LHCN-M2 (cell line): ENCODE results near the gene PABPN1. TPM values are rescaled to one million over a fixed set of nuclear protein-coding genes. Genes with fewer than 3 reads are reported as not detected.

Experiments
- DNase-seq: peaks from one replicate; pipeline ENCODE4 v3.0.0-alpha.2; 2012; ENCODE audit warnings: low read depth
- total RNA-seq: library from RNA; depleted of rRNA; stranded (reverse); fragments of >200 nt; gene quantifications from 2 replicates; pipeline ENCODE4 v1.2.3, GENCODE V29; 2014

Gene PABPN1
- total RNA-seq, 1 experiment from 2014 or later = 92.7 TPM

DNA sequence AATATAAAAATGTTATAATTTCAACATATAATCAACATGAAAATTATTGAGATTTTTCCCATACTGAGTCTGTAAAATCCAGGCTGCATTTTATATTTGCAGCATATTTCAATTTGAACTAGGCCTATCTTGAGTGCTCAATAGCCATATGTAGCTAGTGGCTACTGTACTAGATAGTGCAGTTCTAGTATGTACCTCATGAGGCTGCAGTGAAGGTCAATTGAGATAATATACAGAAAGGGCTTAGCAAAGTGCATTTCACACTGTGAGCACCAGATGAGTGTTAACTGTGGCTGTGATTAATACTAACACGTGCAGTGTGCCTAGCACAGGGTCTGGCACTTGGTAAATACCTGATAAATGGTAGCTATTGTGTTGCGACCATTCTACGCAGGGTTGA lies 36.8 kb downstream of the PABPN1 start:
- no peak for DNase-seq

DNA sequence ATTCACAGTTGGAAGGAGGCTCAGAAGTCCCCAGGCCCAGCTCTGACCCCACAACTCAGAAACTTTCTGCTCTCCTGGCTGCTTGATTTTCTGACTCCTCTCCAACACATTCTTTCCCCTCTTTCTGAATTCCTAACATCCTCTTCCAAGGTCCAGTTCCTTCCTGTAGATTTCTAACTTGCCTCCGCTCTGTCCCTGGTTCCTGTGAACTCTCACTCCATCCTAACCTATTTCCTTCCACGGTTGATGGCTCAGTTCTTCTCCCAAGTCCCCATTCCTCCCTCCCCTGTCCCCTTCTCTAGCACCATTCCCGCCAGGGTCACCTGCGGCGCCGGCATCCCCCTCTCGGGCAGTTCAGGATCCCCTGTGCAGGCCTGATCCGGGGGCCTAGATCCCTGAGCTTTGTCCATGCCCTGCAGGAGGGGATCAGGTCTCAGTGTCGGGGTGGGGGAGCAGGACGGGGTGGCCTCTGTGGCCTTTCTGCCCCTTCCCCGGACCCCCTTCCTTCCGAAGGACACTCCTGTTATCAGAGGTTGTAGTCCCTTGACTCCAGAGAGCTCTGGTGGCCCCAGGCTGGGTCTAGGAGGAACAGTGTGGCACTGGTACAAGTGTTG lies 37.4 kb downstream of the PABPN1 start:
- DNase-seq = no peak

DNA sequence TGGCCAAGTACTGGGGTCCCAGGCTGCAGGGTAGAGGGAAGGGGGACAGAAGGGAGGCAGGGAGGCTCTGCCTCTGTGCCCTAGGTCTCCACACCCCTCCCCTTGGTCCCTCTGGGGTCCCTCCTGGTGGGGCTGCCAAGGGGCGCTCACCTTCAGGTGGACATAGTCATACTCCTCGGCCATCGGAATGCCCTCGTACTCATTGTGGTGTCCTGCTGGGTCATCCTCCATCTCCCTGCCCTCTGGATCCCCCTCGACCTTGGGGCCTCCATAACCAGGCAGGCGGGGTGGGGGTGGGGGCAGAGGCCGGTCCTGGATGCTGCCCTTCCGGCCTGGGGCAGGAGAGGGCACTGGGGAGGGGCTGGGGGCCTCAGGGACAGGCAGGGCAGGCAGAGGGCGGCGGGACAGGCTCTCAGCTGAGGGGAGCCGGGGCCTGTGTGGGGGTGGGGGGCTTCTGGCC lies 37.9 kb downstream of the PABPN1 start:
- no peak for DNase-seq

DNA sequence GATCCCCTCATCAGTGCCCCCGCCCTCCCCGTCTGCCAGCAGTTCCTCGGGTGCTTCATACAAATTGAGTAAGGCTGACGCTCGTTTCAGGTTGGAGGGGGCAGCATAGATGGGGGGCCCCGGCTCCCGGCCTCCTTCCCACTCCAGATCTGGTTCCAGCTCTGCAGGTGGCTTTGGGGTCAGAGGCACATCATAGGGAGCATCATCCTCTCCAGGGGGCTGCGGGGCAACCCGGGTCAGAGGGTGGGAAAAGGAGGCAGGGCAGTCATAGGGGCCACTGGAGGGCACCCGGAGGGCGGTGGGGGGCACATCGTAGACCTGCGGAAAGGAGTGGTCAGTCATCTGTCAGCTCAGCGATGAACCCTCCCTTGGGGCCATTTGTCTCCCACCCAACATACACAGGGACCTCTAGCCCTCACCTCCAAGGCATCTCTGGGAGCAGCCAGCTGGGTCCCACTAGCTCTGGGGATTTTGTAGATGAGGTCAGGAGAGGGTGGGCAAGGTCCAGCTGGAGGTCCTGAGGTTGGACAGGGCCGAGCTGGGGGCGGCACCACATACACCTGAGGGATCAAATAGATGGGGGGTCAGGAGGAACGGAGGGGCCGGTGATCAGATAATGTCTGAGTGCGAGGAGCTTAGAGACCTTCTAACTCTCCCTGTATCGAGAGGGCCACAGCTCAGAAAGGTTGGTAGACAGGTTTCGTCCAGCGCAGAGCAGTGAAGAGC lies 38.6 kb downstream of the PABPN1 start:
- no peak for DNase-seq

DNA sequence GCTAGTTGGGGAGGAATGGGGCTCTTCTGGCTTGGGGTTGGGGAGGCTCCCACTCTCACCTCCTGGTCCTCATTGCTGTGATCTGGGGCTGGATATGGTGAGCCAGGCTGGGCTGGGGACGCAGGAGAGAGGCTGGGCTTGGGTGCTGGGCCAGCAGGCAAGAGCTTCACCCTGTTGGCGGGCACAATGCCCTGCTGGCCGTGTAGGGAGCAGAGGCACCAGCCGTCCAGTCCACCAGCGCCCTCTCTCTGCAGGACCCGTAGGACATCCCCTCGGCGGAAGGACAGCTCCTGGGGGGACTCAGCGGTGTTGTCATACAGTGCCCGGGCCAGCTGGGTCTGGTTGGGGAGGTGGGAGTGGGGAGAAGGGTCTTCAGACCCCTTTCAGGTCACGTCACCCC lies 39.2 kb downstream of the PABPN1 start:
- DNase-seq = no peak

DNA sequence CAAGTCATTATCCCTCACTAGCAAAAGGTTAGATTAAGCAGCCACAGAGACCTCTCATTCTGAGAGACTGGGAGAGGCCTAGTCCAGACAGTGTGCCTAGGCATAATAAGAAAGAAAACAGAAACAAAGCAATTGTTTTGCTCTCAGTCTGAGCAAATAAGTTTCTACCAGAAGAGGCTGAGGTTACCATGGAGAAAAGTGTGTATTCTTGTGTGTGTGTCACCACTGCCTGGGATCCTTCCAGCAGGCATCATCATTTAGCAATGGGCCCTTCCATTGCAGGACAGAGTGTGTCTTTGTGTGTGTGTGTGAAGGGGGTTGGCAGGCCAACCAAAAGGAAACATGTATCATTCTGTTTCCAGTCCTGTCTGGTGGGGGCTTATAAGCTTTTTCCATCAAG lies 40.1 kb downstream of the PABPN1 start:
- DNase-seq = peak; percentile 12

DNA sequence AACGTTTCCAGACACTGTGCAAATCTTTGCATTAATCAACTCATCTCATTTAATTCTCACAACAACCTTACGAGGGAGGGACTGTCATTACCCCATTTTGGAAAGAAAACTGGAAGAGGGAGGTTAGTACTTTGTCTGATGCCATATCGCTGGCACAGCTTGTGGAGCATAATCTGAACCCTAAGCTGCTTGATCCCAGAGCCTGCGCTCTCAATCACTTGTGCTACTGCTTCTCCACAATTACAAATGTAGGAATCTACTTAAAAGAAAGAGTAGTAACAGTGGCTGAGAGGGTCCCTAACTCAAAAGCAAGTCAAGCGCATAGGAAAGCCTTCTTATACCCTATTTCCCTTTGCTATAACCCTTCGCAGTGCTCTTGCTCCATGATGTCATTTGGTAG lies 40.5 kb downstream of the PABPN1 start:
- no peak for DNase-seq

DNA sequence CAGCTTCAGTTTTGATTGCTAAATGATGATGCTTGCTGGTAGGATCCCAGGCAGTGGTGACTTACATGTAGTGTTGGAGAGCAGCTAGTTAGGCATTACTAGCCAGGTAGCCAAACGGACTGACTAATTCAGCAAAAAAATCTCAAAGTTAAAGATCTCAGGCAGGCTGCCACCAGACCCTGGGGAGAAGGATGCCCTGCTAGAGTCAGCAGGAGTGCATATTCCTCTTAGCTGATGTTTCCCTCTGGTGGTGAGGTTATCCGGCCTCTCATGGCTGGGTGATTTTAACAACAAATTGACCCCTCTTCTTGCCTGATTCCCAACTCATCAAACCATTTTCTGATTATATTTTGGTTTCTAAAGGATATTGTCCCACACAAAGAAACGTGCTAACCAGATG lies 40.9 kb downstream of the PABPN1 start:
- DNase-seq = no peak

DNA sequence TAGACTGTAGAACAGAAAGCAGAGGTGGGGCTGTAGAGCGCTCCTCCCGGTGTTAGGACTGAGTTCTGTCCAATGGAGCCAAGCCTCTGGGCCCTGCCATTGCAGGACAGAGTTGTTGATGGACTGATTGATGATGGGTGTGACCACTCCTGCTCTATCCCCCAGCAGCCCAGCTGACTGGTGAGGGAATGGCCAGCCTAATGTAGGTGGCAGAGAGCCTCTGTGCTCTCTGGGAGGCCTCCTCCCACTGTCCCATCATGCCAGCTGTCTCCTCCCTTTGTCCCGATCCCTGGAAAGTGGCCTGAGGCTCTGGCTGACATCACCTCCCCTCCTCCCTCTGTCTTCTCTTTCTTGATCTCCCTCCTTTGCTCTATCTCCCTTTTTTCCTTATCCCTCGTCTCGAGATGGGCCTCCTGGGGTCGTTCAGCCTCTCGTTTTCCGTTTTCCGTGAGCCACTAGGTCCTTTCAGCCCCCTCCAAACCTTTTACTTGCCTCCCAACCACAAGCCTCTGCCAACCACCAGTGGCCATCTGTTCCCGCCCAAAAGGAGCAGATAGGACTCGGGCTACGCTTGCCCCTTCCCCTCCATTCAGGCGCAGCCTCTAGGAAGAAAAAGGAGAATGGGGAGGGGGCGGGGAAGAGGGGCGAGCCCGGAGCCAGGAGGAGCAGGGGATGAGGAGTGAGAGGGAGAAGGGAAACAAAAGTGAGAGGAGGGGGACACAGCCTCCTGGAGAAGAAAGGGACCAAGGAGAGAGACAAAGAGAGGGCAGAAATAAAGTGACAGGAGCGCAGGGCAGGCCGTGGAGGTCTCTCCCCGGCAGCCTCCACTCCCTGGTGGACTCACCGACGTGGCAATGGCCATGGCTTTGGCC lies 43.1 kb downstream of the PABPN1 start:
- no peak for DNase-seq

DNA sequence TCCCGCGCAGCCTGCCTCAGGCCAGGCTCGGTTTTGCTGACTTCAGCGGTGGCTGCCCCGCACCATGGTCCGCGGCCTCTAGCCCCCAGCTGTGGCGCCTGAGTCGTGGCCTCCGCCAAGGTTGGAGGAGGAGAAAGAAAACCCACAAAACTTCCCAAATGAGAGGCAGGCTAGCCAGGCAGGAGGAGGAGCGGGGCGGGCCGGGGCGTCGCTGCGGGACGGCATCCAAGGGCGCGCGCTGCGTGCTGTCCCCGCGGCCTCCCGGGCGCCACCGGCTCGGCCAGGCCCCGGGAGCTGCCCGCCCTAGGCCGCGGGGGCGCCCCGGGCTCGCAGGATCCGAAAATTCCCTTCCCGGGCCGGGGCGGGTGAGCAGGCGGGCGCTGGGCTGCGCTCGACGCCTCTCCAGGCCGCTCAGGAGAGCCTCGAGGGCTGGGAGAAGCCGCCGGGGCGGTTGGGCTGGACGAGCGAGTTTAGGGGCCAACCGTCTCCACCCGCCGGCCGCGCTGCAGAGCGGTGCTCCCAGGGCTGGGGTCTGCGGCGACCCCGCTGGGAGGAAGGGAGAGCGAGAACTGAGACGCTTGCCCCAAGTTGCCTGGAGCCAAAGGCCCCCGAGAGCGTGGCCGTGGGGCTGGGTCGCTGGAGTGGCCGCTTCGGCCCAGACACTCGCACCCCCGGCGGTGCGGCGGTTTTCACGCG lies 43.9 kb downstream of the PABPN1 start, which contains the start of gene EFS:
Gene EFS (minus strand): TSS at position 137 of the 696 bp plus-strand sequence. CDS start 147 bp downstream, outside the sequence.
- DNase-seq = no peak

DNA sequence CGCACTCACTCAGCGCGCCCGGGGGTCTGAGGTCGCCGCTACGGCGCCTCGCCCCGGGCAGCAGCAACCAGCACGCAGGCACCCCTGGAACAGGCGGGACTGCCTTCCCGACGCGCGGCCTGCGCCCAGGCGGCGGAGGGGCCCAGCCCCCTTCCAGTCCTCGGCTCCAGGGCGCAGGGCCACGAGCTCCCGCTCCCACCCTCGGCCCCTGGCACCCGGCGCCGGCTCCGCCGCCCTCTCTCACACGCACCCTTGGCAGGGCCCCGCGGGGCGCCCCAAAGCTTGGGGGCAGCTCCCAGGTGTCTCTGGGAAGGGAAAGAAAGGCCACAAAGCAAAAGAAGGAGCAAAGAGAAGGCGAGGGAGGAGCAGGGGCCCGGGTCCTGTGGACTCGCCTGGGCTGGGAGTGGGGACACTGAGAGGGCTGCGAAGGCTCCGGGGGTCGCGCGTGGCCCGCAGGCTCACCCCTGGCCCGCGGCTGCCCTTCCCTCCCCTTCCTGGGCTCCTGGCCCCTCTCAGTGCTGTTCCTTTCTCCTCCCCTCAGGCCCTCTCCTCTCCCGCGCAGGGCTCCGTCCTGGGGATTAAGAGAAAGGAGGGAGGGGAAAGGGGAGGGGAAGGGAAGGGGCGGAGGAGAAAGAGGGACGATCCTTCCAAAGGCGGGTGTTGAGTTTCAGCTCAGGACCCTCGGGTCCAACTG lies 44.6 kb downstream of the PABPN1 start:
- DNase-seq = no peak

DNA sequence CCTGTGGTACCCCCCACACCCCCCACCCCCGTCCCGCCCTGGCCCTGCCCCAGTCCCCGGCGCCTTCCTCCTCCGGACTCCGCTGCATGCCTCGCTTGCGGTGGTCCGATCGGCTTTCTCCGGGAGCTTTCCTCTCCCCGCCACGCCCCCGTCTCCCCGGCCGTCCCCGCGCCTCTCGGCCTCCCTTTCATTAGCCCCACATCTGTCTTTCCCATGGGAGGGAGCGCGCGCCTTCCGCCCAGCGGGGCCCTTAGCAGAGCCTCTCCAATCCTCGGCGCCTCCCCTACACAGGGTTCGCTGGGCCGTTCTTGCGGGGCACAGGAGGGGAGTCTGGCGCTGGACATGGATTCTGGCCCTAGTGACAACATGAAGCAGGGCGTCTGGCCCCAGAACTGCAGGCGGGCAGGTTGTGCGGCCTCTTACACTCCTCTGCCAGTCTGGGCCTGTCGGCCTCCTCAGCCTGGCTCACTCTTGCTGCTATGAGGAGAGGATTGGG lies 45.2 kb downstream of the PABPN1 start:
- DNase-seq = no peak

DNA sequence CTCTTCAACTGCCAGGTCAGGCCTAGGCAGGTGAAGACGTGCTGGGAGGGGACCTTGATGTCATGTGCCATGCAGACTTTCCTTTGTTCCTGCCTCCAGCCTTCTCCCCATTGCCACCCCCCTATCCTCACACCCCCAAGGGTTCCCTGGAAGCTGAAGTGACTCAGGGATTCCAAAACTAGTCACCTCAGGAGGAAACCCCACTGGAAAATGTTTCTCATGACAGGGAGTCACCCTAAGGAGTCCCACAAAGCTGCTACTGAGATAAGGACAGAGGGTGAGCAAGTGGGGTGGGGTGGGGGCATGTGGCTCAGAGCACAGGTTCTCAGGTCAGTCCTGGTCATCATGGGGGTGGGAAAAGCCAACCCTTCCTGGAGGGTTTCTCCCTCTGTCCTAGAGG lies 49.0 kb downstream of the PABPN1 start:
- DNase-seq = no peak

DNA sequence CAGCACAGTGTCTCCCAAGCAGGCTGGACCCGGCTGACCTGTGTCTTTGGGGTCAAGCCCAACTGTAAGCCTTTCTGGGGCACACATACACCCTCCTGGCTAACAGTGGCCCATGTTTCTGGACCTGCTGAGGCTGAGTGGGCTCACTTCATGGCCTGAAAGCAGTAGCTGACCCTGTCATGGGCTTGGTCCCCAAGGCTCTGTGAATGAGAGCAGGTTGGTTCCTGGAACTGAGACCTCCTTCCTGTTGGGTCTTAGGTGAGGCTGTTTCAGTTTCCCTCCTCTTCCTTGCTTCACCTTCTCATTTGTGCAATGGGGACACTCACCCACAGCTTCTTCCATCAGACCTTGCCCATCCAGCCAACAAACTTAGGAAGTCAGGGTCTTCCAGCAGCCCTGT lies 50.6 kb downstream of the PABPN1 start:
- no peak for DNase-seq

DNA sequence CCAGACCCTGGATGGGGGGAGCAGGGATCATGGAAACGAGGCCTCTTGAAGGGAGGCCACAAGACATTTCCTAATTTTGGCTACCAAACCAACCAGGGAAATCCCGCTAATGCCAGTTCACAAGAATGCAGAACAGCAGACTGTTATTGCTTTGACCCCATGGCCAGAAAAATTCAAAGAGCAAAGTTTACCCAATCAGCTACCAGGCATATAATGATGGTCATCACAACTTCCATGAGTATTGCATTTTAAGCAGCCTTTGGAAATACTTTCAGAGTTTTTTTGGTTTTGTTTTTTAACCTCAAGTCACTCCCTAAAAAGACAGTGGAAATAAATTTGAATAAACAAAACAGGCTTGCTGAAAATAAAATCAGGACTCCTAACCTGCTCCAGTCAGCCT lies 51.3 kb downstream of the PABPN1 start, which contains the start of gene IL25:
Gene IL25 (plus strand): TSS at position 301 of the 400 bp plus-strand sequence.
- no peak for DNase-seq

DNA sequence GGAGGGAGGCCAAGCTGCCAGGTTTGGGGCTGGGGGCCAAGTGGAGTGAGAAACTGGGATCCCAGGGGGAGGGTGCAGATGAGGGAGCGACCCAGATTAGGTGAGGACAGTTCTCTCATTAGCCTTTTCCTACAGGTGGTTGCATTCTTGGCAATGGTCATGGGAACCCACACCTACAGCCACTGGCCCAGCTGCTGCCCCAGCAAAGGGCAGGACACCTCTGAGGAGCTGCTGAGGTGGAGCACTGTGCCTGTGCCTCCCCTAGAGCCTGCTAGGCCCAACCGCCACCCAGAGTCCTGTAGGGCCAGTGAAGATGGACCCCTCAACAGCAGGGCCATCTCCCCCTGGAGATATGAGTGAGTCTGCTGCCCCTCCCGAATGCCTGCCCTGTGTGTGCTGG lies 51.8 kb downstream of the PABPN1 start:
- DNase-seq = no peak
